BJ (cell line): ENCODE measurements around the gene NENF. TPM values are rescaled to one million over a fixed set of nuclear protein-coding genes. Genes with fewer than 3 reads are reported as not detected.

Experiments
- CTCF ChIA-PET: fragments of 350-600 bp; formaldehyde crosslinking; extraction: SDS; loops from one replicate; lab custom pipeline; 2021; ENCODE audit warnings: antibody characterized with exemption, inconsistent platforms; lab: Yijun Ruan, JAX
- POLR2A ChIA-PET: fragments of 300-600 bp; sonication (Branson Sonifier 250); formaldehyde crosslinking; extraction: SDS; loops from one replicate; lab custom pipeline; 2021; ENCODE audit warnings: antibody characterized with exemption; lab: Charles Lee
- DNase-seq: peaks from one replicate; pipeline ENCODE4 v3.0.0-alpha.2; 2011; ENCODE audit warnings: low read depth
- H3K27me3 ChIP-seq: 2 replicates; pipeline ENCODE4 v1.6.0; 2011; ENCODE audit warnings: low read length; ENCODE audit not compliant: control insufficient read depth, insufficient read depth
- H3K36me3 ChIP-seq: 2 replicates; pipeline ENCODE4 v1.5.1; 2011; ENCODE audit warnings: low read length; ENCODE audit not compliant: control insufficient read depth, insufficient read depth
- H3K4me3 ChIP-seq: 2 replicates; pipeline ENCODE4 v1.5.1; 2011; ENCODE audit warnings: low read depth, mild to moderate bottlenecking, control low read depth, low read length
- polyA plus RNA-seq: library from polyadenylated mRNA; depleted of rRNA; stranded (reverse); fragments of >200 nt; gene quantifications from 2 replicates; pipeline ENCODE4 v1.2.3, GENCODE V29; 2011
- TF ChIP-seq, protein P1 (sequence below): IDR thresholded peaks from 2 replicates; pipeline ENCODE4 v1.5.1; 2011; ENCODE audit warnings: low read depth, mild to moderate bottlenecking, control low read depth, inconsistent platforms, low read length, moderate library complexity; ENCODE audit not compliant: insufficient read depth

Gene NENF
- polyA plus RNA-seq, 1 experiment: 85.6 TPM

DNA sequence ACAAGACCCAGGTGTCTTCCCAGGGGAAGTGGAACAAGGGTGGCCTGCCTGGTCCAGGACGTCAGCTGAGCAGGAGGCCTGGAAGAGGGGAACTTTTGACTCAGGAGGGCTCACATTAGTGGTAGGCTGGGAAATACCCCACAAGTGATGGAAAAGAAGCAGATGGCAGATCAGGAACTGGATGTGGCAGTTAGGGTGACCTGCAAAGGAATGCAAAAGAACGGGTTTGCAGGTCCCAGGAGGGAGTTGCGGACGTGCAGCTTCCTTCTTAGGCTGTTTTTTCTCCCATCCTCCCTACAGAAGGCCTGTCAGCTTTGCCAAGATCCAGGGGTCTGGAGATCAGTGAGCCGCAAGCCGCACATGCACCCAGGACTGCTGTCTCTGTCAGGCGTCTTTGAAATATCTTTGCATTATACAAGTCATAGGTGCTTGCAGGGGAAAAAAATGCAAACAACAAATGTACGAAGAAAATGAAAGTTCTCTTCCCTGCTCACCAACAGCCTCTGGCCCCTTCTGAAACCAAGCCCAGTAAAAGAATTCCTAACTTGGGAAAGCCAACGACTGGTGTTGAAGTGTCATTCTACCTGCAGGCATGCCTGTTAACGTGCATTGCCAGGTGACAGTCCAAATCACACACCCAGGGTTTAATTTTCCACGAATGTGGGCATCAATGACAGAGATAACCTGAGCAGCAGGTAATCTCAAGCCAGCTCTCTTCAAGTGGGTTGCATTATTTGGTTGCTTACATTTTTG lies 34.4 kb downstream of the NENF start:
- ChIA-PET CTCF (interaction anchor here (6.9 kb wide), 1 partner anchor 12 kb away, joined by 41 read pairs; no protein-coding TSS in a partner anchor), POLR2A (no interaction called here)
- Histone ChIP-seq H3K4me3 (no peak overlapping the region), H3K27me3 (no peaks in the 10 kb centered on the region; the same call in none of the 2 replicates), H3K36me3 (no peaks in the 10 kb centered on the region)
- no peak for DNase-seq
- TF ChIP-seq, protein P1, sequence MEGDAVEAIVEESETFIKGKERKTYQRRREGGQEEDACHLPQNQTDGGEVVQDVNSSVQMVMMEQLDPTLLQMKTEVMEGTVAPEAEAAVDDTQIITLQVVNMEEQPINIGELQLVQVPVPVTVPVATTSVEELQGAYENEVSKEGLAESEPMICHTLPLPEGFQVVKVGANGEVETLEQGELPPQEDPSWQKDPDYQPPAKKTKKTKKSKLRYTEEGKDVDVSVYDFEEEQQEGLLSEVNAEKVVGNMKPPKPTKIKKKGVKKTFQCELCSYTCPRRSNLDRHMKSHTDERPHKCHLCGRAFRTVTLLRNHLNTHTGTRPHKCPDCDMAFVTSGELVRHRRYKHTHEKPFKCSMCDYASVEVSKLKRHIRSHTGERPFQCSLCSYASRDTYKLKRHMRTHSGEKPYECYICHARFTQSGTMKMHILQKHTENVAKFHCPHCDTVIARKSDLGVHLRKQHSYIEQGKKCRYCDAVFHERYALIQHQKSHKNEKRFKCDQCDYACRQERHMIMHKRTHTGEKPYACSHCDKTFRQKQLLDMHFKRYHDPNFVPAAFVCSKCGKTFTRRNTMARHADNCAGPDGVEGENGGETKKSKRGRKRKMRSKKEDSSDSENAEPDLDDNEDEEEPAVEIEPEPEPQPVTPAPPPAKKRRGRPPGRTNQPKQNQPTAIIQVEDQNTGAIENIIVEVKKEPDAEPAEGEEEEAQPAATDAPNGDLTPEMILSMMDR: no peak

DNA sequence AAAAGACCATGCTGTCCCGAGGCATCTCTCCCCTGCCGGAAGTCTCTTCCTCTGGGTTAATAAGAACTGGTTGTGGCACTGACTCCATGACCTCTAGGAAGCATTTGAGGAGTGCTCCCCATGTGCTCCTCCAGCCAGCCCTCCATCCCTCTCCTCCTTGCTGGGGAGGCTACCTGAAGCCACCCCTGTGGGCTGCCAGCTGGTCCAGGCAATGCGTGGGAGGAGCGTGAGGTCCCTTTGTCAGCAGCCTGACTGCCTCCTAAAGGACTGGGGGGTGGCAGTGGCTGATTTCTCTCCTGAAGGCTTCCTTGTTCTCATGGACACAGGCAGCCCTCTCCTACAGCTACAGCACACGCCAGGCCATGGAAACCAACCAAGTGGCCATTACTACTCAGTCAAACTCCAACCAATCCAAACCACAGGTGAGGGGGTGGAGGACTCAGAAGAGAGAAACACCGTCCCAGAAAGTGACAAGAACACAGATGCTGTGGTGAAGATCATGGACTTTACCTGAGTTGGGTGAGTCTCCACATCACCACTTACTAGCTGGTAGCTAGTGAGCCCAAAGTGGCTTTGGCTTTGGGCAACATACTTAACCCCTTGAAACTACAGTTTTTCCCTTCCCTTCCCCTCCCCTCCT lies 35.2 kb downstream of the NENF start:
- ChIA-PET CTCF (interaction anchor here (1.2 to 6.9 kb wide), 2 partner anchors 9 to 13 kb away, joined by 6 to 41 read pairs; no protein-coding TSS in a partner anchor), POLR2A (no interaction called here)
- H3K27me3 ChIP-seq: no peaks in the 10 kb centered on the region; the same call in none of the 2 replicates
- H3K4me3 ChIP-seq: no peak overlapping the region
- H3K36me3 ChIP-seq: no peaks in the 10 kb centered on the region
- DNase-seq: no peak
- TF ChIP-seq, protein P1: no peak

DNA sequence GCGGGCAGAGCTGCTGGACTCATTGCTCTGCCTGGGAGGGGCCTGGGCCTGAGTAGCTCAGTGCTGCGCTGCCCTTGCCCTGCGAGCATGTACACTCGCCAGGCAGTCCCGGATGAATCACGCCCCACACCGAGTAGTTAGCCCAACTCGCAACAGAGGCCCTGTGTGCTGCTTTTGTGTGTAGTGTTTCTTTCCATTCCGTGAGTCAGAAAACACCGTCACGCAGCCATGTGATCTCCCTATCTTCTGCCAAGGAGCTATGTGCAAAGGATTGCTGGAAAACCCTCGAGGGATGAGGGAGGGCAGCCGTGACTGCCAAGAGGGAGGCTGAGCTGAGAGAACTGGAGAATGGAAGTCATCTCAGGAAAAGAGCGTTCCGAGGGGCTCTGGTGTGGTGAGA lies 37.3 kb downstream of the NENF start:
- TF ChIP-seq, protein P1: no peak
- CTCF ChIA-PET: interaction anchor here (0.7 to 2.7 kb wide), 9 partner anchors 9 to 435 kb away, joined by 3 to 18 read pairs (median 5); partner anchors contain the start of genes ATF3, DTL and INTS7
- POLR2A ChIA-PET: interaction anchor here (0.8 to 1.0 kb wide), 2 partner anchors 21 to 138 kb away, joined by 5 read pairs; partner anchors contain the start of gene ATF3
- peak; percentile 95 for DNase-seq
- no peaks in the 10 kb centered on the region for H3K36me3 ChIP-seq
- H3K4me3 ChIP-seq: no peak overlapping the region
- no peaks in the 10 kb centered on the region for H3K27me3 ChIP-seq

DNA sequence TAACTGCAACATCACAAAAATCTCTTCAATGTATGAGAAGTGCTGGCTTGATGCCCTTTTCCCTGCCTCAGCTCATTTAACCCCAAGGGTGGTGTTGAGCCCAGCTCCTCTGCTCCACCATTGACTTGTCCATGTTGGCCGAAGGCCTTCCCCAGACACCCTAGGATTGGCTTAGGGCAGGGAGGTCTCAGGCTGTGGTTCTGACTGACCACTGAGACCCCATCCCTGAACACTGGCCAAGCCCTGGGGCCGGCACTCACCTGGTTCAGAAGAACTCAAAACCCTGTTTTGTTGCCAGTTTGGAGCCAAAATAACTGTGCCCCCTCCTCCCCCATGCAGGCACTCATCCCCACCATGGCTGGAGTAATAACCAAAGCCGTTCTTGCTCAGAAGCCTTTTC lies 38.6 kb downstream of the NENF start:
- CTCF ChIA-PET: interaction anchor here (2.7 kb wide), 1 partner anchor 16 kb away, joined by 18 read pairs; no protein-coding TSS in a partner anchor
- TF ChIP-seq, protein P1: no peak
- no peak overlapping the region for H3K4me3 ChIP-seq
- no peaks in the 10 kb centered on the region for H3K36me3 ChIP-seq
- no peaks in the 10 kb centered on the region for H3K27me3 ChIP-seq
- DNase-seq: no peak
- POLR2A ChIA-PET: no interaction called here
